Panc1 (cell line): ENCODE results near the gene MRPL10. TPM values are rescaled to one million over a fixed set of nuclear protein-coding genes. Genes with fewer than 3 reads are reported as not detected.

Source experiments
- ATAC-seq: fragments of 200-7000 bp; cut with Tn5 transposase; 2 replicates; pipeline ENCODE4 v1.9.1; 2020; ENCODE audit warnings: mild to moderate bottlenecking, moderate library complexity
- BruUV-seq: library from RNA; stranded (reverse); fragments of 400-500 nt; replicated peaks from 2 replicates; lab custom pipeline; 2021; lab: Mats Ljungman, UMichigan
- CTCF ChIA-PET: fragments of 300-600 bp; sonication (Branson Sonifier 250); formaldehyde crosslinking; loops from one replicate; lab custom pipeline; 2022; ENCODE audit warnings: antibody characterized with exemption; lab: Charles Lee
- POLR2A ChIA-PET: fragments of 300-600 bp; sonication (Branson Sonifier 250); formaldehyde crosslinking; loops from one replicate; lab custom pipeline; 2022; ENCODE audit warnings: antibody characterized with exemption; lab: Charles Lee
- DNase-seq: peaks from one replicate; pipeline ENCODE4 v3.0.0-alpha.2; 2010; ENCODE audit warnings: low read depth, low spot score
- H3K27ac ChIP-seq: 2 replicates; pipeline ENCODE4 v1.5.1; 2011; ENCODE audit warnings: mild to moderate bottlenecking, low read length, inconsistent platforms
- H3K27me3 ChIP-seq: fragments of 200-500 bp; sonication (Bioruptor generic); 2 replicates; pipeline ENCODE4 v1.6.0; 2014; ENCODE audit warnings: low read length, inconsistent platforms; ENCODE audit not compliant: control insufficient read depth, insufficient read depth
- H3K36me3 ChIP-seq: fragments of 200-500 bp; sonication (Bioruptor generic); 2 replicates; pipeline ENCODE4 v1.5.1; 2014; ENCODE audit warnings: inconsistent platforms, mild to moderate bottlenecking, low read length, moderate library complexity; ENCODE audit not compliant: control insufficient read depth, insufficient read depth
- H3K4me1 ChIP-seq: 2 replicates; pipeline ENCODE4 v1.5.1; 2011; ENCODE audit warnings: inconsistent platforms, mild to moderate bottlenecking, low read length, moderate library complexity; ENCODE audit not compliant: control insufficient read depth, insufficient read depth
- H3K4me3 ChIP-seq, 2 experiments: 2 replicates each; pipeline ENCODE4 v1.5.1; 2011 to 2012; ENCODE audit warnings: low read depth in 2 of 2, low read length in 2 of 2, mild to moderate bottlenecking in 2 of 2, inconsistent platforms in 1 of 2, moderate library complexity in 1 of 2
- H3K9me3 ChIP-seq: fragments of 200-500 bp; sonication (Bioruptor generic); 2 replicates; pipeline ENCODE4 v1.5.1; 2014; ENCODE audit warnings: low read depth, mild to moderate bottlenecking, inconsistent platforms, low read length, moderate library complexity; ENCODE audit not compliant: control insufficient read depth, insufficient read depth
- POLR2AphosphoS5 ChIP-seq: IDR thresholded peaks from 2 replicates; pipeline ENCODE4 v1.6.1; 2012; ENCODE audit warnings: mild to moderate bottlenecking, low read depth, low read length, moderate library complexity
- SIN3A ChIP-seq: IDR thresholded peaks from 2 replicates; pipeline ENCODE4 v1.6.1; 2012; ENCODE audit warnings: low read depth, mild to moderate bottlenecking, low read length, moderate library complexity, borderline replicate concordance; ENCODE audit not compliant: insufficient read depth
- TCF7L2 ChIP-seq: IDR thresholded peaks from 2 replicates; pipeline ENCODE4 v1.6.1; 2011; ENCODE audit warnings: mild to moderate bottlenecking, low read depth, low read length, inconsistent platforms
- in situ Hi-C: cut with HindIII; loops from 2 replicates; pipeline ENCODE4 v1.10.0; 2016; ENCODE audit warnings: low sequenced_read_pairs, low pct_unique_long_range_greater_than_20kb
- intact Hi-C: fragments of 100-400 bp; cut with micrococcal nuclease; formaldehyde crosslinking; loops from one replicate; pipeline ENCODE4 v1.10.0; 2022; ENCODE audit not compliant: unreplicated experiment
- total RNA-seq: library from RNA; stranded (reverse); gene quantifications from one replicate; pipeline ENCODE4 v1.2.1, GENCODE V29; 2021; ENCODE audit not compliant: unreplicated experiment
- TF ChIP-seq, protein P1 (sequence below), 2 experiments: IDR thresholded peaks; 2 replicates each; pipeline ENCODE4 v1.6.1; 2011 to 2012; ENCODE audit warnings: low read depth in 2 of 2, control low read depth in 1 of 2, low read length in 1 of 2, mild to moderate bottlenecking in 1 of 2, moderate library complexity in 1 of 2; ENCODE audit not compliant: insufficient read depth in 1 of 2
- TF ChIP-seq, protein P2 (sequence below): fragments of 450-650 bp; IDR thresholded peaks from 2 replicates; pipeline ENCODE4 v1.5.1; 2017; ENCODE audit warnings: mild to moderate bottlenecking

Gene MRPL10
- total RNA-seq, 1 experiment from 2014 or later = 41.9 TPM

DNA sequence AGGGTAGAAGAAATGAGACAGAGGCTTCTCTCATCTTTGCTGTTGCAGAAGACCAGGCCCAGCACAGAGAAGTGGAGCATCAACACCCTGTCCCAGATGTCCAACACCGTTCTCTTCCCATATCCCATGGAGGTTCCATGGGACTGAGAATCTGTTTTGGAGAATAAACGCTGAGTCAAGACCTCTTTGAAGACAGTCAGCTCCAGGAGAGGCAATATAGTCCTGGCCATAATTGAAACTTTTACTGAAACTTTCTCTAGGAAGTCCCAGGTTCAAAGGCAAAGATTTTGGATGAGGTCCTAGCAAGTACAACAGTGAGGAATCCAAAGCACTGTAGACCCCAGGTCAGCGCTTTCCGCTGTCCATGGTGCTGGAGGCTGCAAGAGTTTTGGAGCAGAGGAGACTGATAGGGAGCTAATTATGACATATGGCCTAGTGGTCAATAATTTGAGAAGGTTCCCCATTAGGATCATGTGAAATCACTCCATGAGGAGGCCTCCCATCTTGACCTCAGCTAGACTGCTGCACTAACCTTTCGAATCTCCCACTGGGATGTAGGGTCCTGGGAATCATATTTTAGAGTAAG, 45.7 kb downstream of the MRPL10 start:
- POLR2A ChIA-PET = interaction anchor here (0.6 kb wide), 1 partner anchor 54 kb away, joined by 4 read pairs; no protein-coding TSS in a partner anchor

DNA sequence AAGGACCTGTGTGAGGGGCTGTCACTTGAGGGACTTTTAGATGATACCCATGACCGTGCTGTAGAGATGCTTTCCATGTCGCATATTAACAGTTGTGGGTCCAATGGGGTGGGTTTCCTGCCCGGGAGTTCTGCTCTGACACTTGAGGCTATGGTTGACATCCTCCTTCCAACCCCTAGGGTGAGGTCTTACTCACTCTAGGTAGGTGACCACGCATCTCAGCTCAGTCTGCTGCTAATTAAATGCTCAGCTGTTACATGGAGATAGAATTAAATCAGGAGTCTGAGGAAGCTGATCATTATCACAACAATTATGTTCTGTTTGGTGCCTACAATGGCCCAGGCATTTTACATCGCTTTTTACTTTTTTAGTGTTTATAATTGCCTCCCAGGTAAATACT, 49.9 kb downstream of the MRPL10 start:
- ChIA-PET CTCF (no interaction called here), POLR2A (no interaction called here)
- Histone ChIP-seq H3K9me3 (no peaks in the 10 kb centered on the region), H3K27ac (no peak overlapping the region), H3K27me3 (no peaks in the 10 kb centered on the region), H3K4me1 (no peaks in the 10 kb centered on the region), H3K4me3 (no peak overlapping the region), H3K36me3 (no peaks in the 10 kb centered on the region)
- TF ChIP-seq POLR2AphosphoS5 = no peak
- TF ChIP-seq, protein P1, sequence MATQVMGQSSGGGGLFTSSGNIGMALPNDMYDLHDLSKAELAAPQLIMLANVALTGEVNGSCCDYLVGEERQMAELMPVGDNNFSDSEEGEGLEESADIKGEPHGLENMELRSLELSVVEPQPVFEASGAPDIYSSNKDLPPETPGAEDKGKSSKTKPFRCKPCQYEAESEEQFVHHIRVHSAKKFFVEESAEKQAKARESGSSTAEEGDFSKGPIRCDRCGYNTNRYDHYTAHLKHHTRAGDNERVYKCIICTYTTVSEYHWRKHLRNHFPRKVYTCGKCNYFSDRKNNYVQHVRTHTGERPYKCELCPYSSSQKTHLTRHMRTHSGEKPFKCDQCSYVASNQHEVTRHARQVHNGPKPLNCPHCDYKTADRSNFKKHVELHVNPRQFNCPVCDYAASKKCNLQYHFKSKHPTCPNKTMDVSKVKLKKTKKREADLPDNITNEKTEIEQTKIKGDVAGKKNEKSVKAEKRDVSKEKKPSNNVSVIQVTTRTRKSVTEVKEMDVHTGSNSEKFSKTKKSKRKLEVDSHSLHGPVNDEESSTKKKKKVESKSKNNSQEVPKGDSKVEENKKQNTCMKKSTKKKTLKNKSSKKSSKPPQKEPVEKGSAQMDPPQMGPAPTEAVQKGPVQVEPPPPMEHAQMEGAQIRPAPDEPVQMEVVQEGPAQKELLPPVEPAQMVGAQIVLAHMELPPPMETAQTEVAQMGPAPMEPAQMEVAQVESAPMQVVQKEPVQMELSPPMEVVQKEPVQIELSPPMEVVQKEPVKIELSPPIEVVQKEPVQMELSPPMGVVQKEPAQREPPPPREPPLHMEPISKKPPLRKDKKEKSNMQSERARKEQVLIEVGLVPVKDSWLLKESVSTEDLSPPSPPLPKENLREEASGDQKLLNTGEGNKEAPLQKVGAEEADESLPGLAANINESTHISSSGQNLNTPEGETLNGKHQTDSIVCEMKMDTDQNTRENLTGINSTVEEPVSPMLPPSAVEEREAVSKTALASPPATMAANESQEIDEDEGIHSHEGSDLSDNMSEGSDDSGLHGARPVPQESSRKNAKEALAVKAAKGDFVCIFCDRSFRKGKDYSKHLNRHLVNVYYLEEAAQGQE (IDR thresholded peaks at IDR 0.05; ENCODE audit: insufficient read depth in 1 of 2, low read depth in 2 of 2, low read length in 1 of 2) = no peak
- TF ChIP-seq, protein P2, sequence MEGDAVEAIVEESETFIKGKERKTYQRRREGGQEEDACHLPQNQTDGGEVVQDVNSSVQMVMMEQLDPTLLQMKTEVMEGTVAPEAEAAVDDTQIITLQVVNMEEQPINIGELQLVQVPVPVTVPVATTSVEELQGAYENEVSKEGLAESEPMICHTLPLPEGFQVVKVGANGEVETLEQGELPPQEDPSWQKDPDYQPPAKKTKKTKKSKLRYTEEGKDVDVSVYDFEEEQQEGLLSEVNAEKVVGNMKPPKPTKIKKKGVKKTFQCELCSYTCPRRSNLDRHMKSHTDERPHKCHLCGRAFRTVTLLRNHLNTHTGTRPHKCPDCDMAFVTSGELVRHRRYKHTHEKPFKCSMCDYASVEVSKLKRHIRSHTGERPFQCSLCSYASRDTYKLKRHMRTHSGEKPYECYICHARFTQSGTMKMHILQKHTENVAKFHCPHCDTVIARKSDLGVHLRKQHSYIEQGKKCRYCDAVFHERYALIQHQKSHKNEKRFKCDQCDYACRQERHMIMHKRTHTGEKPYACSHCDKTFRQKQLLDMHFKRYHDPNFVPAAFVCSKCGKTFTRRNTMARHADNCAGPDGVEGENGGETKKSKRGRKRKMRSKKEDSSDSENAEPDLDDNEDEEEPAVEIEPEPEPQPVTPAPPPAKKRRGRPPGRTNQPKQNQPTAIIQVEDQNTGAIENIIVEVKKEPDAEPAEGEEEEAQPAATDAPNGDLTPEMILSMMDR = no peak
- TF ChIP-seq SIN3A = no peak
- no peak for TF ChIP-seq TCF7L2
- intact Hi-C loops = no loop called here
- in situ Hi-C loops = no loop called here
- no TSS peak for BruUV-seq
- no peak for ATAC-seq
- DNase-seq = no peak

More for the DNA sequence above, 45.7 kb downstream of the MRPL10 start:
- peaks cover 4% of the 10 kb centered on the region; the same call in 1 of the 2 replicates for H3K4me1 ChIP-seq
- ATAC-seq = no peak
- peaks cover 16% of the 10 kb centered on the region for H3K27me3 ChIP-seq
- no peak overlapping the region for H3K4me3 ChIP-seq
- no peak for DNase-seq
- CTCF ChIA-PET = interaction anchor here (0.6 kb wide), 1 partner anchor 14 kb away, joined by 3 read pairs; no protein-coding TSS in a partner anchor
- in situ Hi-C loops (no loop called here), intact Hi-C loops (no loop called here)
- TF ChIP-seq, protein P1 (IDR thresholded peaks at IDR 0.05; ENCODE audit: insufficient read depth in 1 of 2, low read depth in 2 of 2, low read length in 1 of 2) = peak; percentile 91 to 97
- no peak for TF ChIP-seq SIN3A
- BruUV-seq = no TSS peak
- no peaks in the 10 kb centered on the region for H3K9me3 ChIP-seq
- H3K27ac ChIP-seq = no peak overlapping the region
- no peaks in the 10 kb centered on the region for H3K36me3 ChIP-seq
